NCI-H345 treated with DMSO at 0.1 percent for 48 hours (cell line): ENCODE data around the gene SFXN3.

Experiments used
- DNase-seq: peaks from one replicate; lab custom pipeline; 2025; ENCODE audit not compliant: unreplicated experiment; lab: John Stamatoyannopoulos, UW

The SFXN3 gene

DNA sequence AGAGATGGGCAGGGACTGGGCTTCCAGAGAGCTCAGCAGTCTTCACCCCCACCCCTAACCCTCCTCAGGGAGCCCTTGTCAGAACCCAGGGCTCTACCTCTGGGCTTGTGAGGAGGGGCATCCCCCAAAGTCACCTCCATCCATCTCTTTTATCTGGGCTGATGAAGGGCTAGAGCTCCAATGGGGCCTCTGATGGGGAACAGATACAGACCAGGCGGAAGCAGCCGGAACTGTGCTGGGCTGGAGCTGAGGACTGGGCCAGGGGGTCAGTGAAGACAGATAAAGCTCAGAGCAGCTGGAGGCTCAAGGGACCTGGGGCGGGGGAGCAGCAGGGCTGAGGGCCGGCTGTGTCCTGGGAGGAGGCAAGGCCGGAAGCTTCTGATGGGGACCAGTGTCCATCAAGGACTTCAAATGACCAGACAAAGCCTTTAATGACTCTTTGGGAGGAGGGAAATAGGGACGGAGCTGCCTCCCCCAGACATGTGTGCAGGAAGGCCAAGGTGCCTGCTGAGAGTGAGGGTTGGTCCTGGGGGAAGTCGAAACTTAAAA, 40.9 kb downstream of the SFXN3 start:
- DNase-seq, result no peak

DNA sequence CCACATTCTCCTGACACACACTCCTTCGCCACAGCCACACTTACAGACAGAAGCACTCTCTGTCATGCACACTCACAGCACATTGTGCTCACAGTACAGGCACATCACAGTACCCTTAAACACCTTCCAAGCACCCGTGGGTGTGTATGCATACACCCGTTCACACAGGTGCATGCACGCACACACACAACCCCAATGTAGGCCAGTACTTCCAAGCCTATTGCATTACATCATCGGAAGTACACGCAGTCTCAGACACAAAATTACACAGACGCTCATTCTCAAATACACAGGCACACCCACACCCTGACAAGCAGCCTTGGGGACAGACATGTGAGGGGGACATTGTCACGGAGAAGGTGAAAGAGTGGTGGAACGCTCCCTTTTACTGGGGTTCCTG, 41.9 kb downstream of the SFXN3 start:
- no peak for DNase-seq

DNA sequence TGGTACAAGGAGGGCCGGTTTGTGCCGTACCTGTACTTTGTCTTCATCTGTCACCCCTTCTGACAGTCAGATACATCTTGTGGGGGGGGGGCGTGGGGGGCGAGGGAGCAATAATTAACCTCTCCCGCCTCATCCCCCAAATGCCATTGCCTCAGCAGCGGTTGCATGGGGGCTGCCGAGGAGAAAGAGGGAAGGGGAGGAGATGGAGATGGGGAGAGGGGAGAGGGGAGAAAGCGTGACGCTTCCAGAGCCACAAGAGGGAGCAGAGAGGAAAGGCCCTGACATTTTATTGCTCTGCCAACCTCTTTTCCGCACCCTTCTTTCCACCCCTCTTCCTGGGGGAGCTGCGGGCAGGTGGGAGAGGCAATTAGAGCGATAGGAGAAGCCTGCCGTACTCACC, 42.6 kb downstream of the SFXN3 start:
- no peak for DNase-seq

DNA sequence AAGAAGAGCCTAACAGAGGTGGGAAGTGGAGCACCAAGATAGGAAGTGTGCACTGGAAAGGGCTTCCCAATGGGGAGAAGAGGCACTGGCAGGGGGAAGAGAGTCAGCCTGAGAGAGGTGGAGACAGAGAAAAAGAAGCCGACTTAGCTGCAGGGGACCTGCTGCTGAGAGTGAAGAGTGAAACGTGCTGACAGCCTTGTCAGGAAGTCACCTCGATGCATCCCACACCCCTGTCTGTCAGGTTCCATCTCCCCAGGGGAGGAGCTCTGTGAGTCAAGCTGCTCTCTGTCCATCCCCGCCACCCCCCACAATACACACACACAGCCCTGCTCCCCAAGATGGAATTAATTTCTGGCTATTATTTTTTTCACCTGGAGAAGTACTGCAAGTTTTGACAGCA, 44.7 kb downstream of the SFXN3 start:
- no peak for DNase-seq

DNA sequence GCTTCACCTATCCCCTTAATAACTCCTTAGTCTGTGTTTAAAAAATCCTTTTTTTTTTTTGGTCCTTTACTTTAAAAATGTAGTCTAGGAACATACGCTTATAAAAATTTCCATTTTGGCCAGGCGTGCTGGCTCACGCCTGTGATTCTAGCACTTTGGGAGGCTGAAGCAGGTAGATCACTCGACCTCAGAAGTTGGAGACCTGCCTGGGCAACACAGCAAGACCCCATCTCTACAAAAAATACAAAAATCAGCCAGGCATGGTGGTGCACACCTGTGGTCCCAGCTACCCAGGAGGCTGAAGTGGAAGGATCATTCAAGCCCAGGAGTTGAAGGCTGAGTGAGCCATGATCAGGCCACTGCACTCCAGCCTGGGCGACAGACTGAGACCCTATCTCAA, 45.6 kb downstream of the SFXN3 start:
- DNase-seq, result no peak

DNA sequence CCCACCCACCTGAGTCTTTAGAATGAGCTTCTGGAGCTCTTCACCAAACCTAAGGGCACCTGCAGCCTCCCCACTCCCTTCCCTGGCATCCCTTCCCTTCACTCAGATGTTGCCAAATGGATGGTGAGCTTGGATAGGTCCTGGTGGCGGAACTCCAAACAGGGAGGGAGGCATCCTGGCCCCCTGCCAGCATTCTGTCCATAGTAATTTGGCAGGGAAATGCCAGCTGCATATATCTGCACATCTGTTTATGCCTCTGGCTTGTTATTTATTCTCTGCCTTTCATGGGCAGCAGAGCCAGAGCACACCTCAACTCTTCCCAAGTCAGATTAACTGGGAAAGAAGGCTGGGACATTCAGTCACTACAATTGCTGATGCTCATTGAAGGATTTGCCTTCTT, 48.8 kb downstream of the SFXN3 start:
- DNase-seq, result no peak

DNA sequence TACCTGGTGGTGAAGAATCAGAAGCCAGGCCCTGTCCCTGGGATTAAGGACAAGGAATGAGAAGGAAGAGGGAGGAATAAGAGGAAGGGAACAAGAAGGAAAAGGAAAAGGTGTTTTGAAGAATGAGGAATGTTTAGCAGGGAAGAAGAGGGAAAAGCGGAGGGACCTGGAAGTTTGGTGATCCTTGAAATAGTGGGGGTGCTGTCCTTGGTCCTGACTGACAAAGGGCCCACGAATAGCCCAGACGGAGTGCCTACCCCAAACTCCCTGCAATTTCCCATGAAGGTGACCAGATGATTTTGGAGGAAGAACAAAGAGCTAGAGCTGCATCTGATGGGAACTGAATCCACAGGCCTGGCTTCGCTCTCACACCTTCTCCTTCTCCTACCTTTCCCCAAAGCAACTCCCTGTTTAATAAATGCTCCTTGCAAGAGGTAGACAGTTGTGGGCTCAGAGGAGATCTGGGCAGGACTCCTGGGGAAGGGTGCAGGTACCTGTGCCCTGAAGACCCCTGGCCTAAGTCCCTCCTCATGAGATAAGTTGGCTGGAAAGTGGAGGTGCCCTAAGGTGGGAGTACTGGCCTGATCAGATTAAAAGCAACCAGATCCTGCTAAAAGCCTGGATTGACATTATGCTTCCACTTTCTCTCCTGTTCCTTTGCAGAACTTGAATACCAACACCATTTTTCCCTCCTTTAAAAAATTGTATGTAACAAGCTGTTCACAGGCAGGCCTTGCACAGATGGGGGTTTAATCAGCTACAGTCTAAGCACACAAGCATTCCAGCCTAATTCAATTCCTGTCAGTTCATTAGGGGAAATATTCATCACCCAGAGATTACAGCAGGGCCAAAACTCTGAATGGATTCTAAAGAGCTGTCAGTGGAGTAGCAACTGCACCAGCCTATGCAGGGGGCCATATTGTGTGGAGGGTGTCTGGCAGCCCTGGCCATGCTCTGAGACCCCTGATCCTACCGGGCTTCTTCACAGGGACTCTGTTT, 50.2 kb downstream of the SFXN3 start:
- DNase-seq, result no peak

DNA sequence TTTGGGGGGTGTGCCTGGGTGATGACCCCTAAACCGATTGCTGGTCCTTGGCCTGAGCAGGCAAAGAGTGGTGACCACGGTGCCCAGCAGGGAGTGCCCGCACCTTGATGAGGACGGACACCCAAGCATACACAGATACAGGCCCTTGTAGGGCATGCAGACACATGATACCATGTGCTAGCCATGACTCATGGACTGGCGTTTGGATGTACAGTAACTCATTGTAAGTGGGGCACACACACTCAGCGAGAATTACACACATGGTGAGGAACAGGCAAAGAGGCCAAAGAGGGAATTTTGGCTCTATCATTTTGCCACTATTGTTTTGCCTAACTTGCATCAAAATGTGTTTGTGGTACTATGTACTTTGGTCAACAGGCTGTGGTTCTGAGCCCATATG, 54.8 kb downstream of the SFXN3 start:
- no peak for DNase-seq

DNA sequence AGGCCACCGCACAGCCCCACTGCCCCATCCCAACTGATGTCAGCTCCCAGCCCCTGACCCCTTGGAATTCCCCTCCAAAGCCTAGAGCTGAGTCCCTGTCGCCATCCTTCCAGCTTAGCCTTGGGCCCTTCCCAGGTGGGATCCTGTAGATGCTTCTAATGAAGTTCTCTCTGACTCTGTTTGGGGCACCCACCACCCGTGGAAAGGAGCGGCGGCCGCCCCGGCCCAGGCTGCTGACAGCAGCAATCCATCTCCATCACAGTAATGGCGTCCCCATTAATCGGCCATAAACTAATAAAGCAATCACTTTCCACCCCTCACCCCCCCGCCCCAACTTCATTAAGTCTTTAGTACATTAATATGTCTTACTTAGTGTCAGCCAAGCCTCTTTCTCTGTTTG, 56.3 kb downstream of the SFXN3 start:
- no peak for DNase-seq

DNA sequence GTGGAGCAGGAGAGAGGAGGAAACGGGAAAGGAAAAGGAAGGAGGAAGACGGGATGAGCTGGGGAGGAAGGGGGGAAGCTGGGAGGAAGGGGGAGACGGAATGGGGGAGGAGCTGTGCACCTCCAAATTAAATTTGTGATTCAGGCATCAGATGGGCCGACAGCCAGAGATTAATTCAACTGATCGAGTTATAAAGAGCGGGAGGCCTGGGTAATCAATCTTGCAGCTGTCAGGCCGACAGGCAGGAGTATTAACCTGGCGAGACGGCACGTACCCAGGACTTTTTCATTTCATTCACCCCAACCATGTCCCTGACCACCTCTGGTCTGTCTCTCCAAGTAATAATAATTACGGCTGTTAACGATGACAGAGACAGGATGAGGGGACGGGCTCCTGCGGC, 56.9 kb downstream of the SFXN3 start:
- no peak for DNase-seq

DNA sequence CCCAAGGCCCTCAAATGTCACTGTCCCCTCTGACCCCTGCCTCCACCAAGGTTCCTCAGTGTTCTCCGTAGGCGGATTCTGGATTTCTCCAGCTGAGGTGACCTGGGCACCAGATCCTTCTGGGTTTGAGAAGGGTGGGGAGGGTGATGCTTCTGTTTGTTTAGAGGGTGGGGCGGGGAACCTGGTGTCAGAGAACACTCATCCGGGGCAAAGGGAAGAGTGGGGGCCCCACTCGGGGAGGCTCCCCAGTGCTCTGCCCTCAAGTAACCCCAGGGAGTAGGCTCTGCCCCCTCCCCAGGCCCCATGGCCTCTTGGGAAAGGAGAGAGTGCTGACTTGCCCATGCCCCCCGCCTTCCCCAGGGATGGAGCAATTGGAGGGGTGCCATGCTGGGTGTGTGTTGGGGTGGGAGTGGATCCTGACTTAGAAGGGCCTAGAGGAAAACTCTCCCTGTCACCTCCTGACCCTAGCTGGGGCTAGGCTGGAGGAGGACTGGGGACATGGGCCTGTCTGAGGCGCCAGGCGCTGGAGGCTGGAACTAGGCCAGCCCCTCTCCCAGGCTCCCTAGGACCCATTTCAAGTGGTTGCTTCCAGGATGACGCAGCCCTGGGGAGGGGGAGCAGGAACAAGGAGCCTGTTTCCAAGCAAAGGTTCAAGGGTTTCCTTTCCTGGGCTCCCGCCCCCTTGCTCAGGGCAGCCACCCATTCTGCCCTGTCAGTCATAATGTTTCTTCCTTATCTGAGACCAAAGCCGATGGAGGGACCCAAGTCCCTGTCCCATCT, 58.7 kb downstream of the SFXN3 start:
- DNase-seq, result no peak

DNA sequence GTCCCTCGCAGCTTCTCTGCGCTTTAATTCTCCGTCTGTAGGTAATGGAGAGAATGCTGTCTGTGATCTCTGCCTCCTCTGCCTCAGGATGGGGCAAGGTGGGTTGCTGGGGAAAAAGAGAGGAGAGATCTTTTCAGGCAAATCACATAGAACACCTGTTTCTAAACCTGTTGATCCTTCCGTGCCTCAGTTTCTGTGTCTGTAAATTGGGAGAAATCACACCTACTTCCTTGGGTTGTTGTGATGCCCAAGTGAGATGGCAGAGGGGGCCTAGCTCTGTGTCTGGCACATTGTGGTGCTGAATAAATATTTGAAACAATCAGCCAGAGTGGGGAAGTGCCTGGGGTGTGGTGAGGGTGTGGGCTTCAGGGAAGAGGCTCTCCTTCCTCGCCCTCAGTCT, 59.6 kb downstream of the SFXN3 start:
- DNase-seq, result no peak
